Measurements from ENCODE around the gene FAM89A. TPM values are rescaled to one million over a fixed set of nuclear protein-coding genes. Genes with fewer than 3 reads are reported as not detected.

FAM89A gene
- 8.4 TPM for polyA plus RNA-seq (ENCODE audit: insufficient read length)

DNA sequence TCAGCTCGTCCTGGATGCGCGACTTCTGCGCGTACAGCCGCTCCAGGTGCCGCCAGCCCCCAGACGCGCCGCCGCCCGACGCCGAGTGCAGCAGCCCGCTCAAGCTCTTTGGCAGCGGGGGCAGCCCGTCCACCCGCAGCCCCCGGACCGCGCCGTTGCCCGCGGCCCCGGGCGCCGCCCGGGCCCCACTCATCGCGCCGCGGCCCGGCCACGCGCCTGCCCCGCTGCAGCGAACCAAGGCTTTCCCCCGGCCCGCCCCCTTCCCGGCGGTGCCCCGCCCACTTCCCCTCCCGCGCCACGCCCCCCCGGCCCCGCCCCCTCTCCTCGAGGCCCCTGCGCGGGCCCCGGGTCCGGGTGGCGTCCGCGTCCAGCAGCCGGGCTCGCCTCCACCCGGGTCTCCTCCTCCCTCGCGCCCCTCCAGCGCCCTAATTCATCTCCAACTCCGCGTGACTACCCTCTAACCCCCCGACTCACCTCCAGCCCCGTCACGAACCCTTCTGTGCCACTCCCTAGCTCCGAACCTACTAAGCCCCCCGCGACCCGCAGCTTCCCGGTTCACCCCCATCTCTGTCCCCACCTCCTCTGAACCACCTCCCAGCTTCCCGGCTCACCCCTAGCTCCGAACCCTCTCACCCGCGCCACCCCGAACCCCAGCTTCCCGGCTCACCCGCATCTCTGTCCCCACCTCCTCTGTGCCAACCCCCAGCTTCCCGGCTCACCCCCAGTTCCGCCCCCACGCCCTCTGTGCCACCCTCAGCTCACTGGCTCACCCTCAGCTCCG lies at the start of gene FAM89A:
Gene FAM89A, minus strand, starts transcription at position 236 of the 781 bp plus-strand sequence. Its CDS starts 43 bp downstream, at position 193.
- peak; percentile 47 for DNase-seq

DNA sequence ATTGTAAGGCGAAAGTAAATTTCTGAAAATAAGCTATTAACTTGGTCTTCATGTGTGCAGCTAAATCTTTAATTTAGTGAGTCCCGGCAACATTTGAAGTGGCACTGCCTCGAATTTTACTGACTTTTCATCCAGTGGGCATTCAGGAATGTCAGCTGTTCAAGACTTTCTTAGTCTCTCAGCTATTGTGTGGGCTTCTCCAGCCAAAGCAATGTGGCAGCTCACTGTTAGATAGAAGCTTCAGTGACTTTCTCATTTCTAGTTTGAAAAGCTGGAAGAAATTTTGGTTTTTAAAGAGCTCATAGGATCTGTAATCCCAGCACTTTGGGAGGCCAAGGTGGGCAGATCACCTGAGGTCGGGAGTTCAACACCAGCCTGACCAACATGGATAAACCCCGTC lies 44.3 kb upstream of the FAM89A start:
- DNase-seq: no peak

DNA sequence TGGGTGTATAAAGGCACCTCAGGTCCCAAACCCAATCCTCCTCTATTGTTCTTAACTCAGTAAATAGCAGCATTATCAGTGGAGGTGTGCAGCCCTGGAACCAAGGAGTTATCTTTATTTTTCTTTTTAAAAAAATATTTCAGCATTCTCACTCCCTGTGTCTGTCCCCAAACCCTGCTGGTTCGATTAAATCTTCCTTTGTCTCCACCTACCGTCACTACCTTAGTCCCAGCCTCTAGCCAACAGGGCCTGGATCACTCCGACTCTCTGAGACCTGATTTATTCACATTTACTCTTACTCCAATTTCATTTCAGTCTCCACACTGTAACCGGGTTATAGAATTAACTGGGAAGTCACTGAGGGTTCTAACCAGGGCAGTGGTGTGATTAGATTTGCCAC lies 39.1 kb upstream of the FAM89A start:
- DNase-seq: no peak

- no peak for DNase-seq
Observed at GRCh38 chr1:231078250-231078649, 38.2 kb upstream of the FAM89A start.

DNA sequence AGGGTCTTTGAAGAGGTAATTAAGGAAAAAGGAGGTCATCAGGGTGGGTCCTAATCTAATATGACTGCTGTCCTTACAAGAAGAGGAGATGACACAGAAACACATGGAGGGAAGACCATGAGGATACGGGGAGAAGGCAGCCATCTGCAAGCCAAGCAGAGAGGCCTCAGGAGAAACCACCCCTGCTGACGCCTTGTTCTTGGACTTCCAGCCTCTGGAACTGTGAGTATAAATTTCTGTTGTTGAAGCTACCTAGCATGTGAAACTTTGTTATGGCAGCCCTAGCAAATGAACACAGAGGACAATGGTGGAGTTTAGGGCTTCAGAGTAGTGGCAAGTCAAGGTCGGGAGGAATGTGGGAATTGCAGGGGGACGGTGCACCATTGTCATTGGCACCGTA lies 36.7 kb upstream of the FAM89A start:
- DNase-seq: no peak

- no peak for DNase-seq
Observed at GRCh38 chr1:231075497-231075896, 35.4 kb upstream of the FAM89A start.

- DNase-seq: no peak
Observed at GRCh38 chr1:231075020-231075419, 35.0 kb upstream of the FAM89A start.

- no peak for DNase-seq
Observed at GRCh38 chr1:231074046-231074445, 34.0 kb upstream of the FAM89A start.

DNA sequence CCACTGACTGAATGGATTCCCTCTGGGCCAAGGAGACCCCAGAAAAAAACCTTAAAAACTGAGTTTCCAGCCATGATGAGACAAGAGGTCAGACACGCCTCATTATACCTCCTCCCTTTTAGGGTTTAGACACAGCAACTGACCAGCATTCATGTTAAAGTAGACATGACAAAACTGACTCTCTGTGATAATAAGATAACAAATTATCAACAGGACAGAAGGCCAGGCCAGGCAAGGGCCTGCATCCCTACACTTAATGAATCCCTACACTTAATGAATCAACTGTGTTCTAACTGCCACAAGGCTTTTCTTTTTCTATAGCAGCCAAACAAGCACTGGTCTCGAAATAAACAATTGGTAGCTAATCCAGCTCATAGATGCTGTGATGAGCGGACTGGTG lies 33.3 kb upstream of the FAM89A start:
- DNase-seq: no peak

DNA sequence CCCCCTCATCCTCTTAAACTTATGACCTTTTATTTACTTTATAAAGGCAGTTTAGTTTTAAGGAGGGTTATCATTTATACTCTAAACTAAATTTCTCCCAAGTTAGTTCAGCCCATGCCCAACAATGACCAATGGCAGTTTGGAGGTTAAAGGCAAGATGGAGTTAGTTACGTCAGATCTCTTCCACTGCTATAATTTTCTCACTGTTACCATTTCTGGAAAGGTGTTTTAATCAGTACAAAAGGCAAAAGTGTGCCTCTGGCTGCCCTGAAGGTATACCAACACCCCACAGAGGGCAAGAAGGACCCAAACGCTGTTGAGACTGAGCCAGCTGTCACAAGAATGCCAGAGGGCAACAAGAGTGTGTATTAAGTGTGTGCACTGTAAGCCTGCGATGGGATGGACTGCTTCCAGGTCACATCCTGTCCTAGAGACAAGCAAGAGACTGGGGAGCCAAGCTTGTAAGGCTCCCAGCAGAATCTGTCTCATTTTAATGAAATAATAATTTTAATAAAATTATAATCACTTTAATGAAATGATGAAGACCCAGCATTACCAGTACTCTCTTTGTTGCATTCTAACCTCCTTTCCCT lies 32.5 kb upstream of the FAM89A start:
- no peak for DNase-seq

DNA sequence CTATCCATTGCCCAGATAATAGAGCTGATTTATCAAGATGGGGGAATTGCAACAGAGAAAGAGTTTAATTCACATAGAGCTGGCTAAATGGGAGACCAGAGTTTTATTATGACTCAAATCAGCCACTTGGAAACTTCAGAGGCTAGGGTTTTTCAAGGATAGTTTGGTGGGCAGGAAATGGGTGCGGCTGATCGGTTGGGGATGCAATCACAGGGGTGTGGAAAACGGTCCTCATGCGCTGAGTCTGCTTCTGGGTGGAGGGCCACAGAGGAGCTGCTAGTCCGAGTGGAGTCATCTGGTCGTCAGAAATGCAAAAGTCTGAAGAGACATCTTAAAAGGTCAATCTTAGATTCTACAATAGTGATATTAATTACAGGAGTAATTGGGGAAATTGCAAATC lies 32.0 kb upstream of the FAM89A start:
- no peak for DNase-seq

DNA sequence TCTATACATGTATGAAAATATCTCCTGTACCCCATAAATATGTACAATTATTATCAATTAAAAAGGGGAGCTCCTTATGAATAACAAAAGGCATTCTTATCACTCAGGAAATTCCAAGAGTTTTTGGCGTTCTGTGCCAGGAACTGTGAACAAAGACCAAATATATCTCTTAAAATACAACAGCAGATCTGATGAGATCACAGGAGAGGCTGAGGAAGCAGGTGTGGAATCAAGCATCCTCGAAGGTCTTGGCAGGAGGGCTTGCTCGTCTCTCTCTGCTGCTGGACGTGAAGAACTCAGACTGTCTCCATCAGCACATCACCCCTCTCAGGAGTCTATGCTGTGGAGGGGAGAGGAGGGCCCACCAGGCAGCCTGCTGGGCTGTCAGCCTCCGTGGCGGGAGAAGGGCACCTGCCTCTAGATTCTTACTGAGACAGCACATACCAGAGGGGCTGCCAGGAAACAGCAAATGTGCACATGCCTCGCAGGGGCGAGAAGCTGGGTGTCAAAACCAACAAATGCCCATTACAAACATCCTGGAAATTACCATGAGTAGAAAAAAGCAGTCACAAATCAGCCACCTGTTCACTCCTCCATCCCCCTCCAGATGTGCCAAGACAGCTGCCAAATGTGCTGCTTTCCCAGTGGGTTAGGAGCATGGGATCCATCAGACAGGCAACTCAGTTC lies 30.8 kb upstream of the FAM89A start:
- peak; percentile 25 for DNase-seq

DNA sequence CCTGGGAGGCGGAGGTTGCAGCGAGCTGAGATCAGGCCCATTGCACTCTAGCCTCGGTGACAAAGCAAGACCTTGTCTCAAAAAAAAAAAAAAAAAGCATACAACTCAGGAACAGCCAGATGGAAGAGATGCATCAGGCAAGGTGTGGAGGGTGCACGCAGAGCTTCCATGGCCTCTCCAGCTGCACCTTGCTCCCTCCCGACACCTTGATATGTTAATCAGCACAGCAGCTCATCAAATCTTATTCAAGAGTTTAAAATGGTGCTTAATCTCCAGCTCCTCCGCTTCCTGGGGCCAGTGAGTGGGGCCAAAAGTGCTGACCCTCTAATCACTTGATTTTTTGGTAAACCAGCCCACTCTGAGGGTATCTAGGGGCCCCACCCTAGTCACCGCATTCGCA lies 29.3 kb upstream of the FAM89A start:
- no peak for DNase-seq

- DNase-seq: no peak
Observed at GRCh38 chr1:231068762-231069161, 28.7 kb upstream of the FAM89A start.

DNA sequence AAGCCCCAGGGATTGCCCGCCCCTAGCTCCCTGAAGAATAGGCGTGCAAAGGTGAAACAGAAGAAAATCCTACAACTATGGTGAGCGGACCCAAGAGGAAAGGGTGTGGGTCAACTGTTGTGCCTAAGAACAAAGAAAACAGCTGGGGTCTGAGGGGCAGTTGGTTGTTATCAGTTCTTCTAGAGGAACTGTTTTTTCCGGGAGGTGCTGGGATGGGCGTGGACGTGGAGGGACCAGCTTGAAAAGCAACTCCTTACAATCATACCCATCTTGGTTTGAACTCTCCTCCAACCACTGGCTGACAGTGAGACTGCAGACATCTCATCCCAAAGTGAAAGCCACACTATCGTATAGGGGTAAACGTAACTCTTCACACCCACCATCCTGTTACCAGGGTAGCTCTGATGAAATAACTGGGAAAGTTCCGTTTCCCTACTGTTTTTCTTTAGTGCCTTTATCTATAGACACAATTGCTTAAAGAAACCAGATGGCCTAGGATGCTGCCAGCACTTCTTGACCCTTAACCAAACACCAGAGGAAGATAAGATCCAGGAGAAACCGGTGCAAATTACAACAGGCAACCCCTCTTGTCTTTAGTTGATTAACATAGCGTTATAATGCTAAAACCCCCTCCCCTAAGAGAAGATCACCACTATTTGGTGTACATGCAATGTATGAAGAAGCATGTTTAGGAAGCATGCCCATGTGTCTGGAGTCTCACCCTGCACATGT lies 25.6 kb upstream of the FAM89A start:
- DNase-seq: no peak

- DNase-seq: no peak
Observed at GRCh38 chr1:231064418-231064817, 24.4 kb upstream of the FAM89A start.

DNA sequence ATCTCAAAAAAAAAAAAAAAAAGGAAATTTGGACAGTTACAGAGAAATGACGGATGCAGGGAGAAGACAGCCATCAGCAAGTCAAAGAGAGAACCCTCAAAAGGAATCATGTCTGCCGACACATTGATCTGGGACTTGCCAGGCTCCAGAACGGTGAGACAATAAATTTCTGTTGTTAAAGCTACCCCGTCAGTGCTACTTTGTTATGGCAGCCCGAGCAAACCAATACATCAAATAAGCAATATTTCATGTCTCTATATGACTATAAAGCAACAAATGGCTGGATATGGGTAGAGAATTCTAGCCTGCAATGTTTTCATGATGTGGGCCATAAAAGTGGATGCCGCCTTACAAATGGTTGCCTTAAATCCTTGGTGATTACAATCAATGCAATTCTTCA lies 23.3 kb upstream of the FAM89A start:
- DNase-seq: no peak

DNA sequence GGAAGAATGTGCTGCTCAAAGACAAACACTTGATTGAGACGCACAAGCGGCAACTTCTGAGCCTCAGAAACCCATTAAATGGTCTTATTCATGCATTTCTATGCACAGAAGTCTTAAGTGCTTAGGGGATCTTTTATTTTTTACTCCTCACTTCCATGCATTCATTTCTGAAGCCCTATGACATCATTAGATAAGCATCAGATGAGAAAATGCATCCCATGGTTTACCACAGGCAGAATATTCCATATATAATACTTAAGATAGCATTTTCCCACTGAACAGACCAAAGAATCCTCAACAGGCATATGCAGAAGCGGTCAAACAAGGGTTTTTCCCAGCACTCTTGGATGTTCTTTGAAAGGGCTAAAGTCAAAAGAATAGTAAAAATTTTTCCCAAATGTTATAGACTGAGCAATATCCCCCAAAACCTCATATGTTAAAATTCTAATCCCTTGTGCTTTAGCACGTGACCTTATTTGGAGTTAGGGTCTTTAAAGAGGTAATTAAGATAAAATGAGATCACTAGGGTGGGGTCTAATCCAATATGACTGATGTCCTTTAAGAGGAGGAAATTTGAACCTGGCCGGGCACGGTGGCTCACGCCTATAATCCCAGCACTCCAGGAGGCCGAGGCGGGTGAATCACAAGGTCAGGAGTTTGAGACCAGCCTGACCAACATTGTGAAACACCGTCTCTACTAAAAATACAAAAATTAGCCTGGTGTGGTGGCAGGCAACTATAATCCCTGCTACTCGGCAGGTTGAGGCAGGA lies 22.6 kb upstream of the FAM89A start:
- DNase-seq: no peak

GRCh38 chr1:231059566-231060193 lies 19.6 kb upstream of the FAM89A start:
- DNase-seq: no peak

GRCh38 chr1:231058416-231059109 lies 18.5 kb upstream of the FAM89A start:
- no peak for DNase-seq

DNA sequence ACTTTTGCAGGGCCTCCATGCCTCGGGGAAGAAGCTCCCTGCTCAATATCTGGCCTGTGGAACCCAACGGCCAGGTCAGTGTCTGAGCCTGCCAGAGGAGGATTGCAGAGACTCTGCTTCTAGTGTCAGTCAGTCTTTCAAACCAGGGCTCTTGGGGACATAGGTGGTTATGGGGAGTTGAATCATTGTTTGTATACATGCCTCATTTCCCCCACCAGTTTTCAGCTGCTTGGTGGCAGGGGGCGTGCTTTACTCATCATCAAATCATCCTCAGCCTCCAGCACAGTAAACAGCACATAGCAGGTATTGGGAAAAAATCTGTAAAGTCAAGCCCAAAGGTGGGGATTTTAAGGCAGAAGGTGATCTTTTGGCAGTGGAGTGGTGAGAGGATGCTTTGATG lies 17.4 kb upstream of the FAM89A start:
- DNase-seq: no peak
